ENCODE measurements around the gene NAT9.

GRCh38 chr17:74742153-74742515, 34.0 kb downstream of the NAT9 start:
- TF ChIP-seq ZNF555 (tag by site-specific recombination; conservative IDR thresholded peaks at IDR 0.05) (no peak), ELK4 (IDR thresholded peaks at IDR 0.05; ENCODE audit: borderline replicate concordance, low read depth, low read length) (no peak), CTCF (tag by site-specific recombination; IDR thresholded peaks at IDR 0.05) (no peak), ZFP37 (tag by site-specific recombination; IDR thresholded peaks at IDR 0.05) (no peak)
